Measurements from ENCODE around the gene PHKA1. TPM values are rescaled to one million over a fixed set of nuclear protein-coding genes. Genes with fewer than 3 reads are reported as not detected.

Gene PHKA1
- total RNA-seq, 1 experiment from 2014 or later, result 4.9 TPM

Other genes starting within 250 kb of the PHKA1 start
- gene HDAC8, start 141.5 kb downstream of the PHKA1 start, total RNA-seq (2014; rRNA removed; shearing (Covaris generic); ENCODE audit: low replicate concordance), result 26.1 and 40.9 TPM in 2 replicates
- not detected in 2 replicates for gene DMRTC1B, start 62.6 kb upstream of the PHKA1 start, total RNA-seq (2014; rRNA removed; shearing (Covaris generic); ENCODE audit: low replicate concordance)
- not detected in 2 replicates for gene FAM236B, start 68.4 kb upstream of the PHKA1 start, total RNA-seq (2014; rRNA removed; shearing (Covaris generic); ENCODE audit: low replicate concordance)
- not detected in 2 replicates for gene FAM236D, start 93.9 kb upstream of the PHKA1 start, total RNA-seq (2014; rRNA removed; shearing (Covaris generic); ENCODE audit: low replicate concordance)
- gene FAM236C, start 198.3 kb upstream of the PHKA1 start, total RNA-seq (2014; rRNA removed; shearing (Covaris generic); ENCODE audit: low replicate concordance), result not detected in 2 replicates
- not detected in 2 replicates for gene FAM236A, start 223.9 kb upstream of the PHKA1 start, total RNA-seq (2014; rRNA removed; shearing (Covaris generic); ENCODE audit: low replicate concordance)
- not detected in 2 replicates for gene DMRTC1, start 229.5 kb upstream of the PHKA1 start, total RNA-seq (2014; rRNA removed; shearing (Covaris generic); ENCODE audit: low replicate concordance)

Measured in Caki2 (cell line).